Fibroblast of the aortic adventitia (primary cell): ENCODE results near the gene MYO7A. TPM values are rescaled to one million over a fixed set of nuclear protein-coding genes. Genes with fewer than 3 reads are reported as not detected.

Experiments
- DNase-seq: peaks from one replicate; pipeline ENCODE4 v3.0.0-alpha.2; 2010; ENCODE audit warnings: low read depth
- H3K4me3 ChIP-seq: 2 replicates; pipeline ENCODE4 v1.5.1; 2011; ENCODE audit warnings: low read depth, mild to moderate bottlenecking, control low read depth, low read length, moderate library complexity
- total RNA-seq: library from RNA; depleted of rRNA; stranded (reverse); fragments of >200 nt; gene quantifications from 2 replicates; pipeline ENCODE4 v1.2.3, GENCODE V29; 2012; ENCODE audit warnings: low replicate concordance
- TF ChIP-seq, protein P1 (sequence below): IDR thresholded peaks from 2 replicates; pipeline ENCODE4 v1.5.1; 2011; ENCODE audit warnings: mild to moderate bottlenecking, low read length, control low read depth, inconsistent platforms; ENCODE audit not compliant: insufficient read depth

The MYO7A gene
- total RNA-seq, 1 donor = 0.45 TPM

DNA sequence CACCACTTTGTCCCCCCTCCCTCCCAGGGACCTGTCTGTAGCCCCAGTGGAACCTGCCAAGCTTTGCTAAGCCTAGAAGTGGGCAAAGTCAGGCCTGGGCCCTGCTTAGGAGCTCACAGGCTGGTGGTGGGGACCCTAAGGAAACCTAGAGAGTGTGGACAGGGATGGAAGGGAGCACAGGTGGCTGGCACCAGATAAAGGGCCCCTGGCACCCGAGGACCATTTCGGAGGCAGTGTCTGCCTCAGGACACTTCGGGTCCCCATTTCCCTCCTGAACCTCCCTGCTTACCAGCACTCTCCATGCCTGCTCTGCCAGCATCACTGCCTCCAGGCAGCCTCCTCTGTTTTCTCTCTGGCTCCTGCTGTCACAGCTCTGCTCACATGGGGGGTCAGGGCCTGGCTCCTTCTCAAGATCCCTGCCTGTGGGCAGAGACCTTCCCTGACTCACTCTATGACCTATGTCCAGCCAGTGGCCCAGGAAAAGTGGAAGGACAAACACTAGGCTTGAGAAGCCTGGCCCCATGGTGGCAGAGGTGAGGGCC lies 39.0 kb upstream of the MYO7A start:
- DNase-seq = no peak
- H3K4me3 ChIP-seq = no peak overlapping the region

DNA sequence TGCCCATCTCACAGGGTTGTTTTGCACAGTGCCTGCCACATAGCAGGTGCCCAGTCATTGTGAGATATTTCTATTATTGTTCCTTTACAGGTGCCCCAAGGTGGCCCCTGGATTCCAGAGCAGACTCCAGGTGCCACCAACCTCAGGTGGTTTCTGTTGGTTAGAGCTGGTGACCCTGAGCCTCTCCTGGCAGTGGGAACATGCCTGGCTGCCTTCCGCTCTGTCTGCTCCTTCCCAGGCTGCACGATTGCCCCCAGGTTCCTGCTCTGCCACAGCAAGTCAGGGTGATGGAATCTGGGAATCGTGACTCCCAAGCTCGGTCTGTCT lies 38.0 kb upstream of the MYO7A start:
- H3K4me3 ChIP-seq = no peak overlapping the region
- TF ChIP-seq, protein P1, sequence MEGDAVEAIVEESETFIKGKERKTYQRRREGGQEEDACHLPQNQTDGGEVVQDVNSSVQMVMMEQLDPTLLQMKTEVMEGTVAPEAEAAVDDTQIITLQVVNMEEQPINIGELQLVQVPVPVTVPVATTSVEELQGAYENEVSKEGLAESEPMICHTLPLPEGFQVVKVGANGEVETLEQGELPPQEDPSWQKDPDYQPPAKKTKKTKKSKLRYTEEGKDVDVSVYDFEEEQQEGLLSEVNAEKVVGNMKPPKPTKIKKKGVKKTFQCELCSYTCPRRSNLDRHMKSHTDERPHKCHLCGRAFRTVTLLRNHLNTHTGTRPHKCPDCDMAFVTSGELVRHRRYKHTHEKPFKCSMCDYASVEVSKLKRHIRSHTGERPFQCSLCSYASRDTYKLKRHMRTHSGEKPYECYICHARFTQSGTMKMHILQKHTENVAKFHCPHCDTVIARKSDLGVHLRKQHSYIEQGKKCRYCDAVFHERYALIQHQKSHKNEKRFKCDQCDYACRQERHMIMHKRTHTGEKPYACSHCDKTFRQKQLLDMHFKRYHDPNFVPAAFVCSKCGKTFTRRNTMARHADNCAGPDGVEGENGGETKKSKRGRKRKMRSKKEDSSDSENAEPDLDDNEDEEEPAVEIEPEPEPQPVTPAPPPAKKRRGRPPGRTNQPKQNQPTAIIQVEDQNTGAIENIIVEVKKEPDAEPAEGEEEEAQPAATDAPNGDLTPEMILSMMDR = no peak

More for the DNA sequence above, 39.0 kb upstream of the MYO7A start:
- TF ChIP-seq, protein P1 = no peak

DNA sequence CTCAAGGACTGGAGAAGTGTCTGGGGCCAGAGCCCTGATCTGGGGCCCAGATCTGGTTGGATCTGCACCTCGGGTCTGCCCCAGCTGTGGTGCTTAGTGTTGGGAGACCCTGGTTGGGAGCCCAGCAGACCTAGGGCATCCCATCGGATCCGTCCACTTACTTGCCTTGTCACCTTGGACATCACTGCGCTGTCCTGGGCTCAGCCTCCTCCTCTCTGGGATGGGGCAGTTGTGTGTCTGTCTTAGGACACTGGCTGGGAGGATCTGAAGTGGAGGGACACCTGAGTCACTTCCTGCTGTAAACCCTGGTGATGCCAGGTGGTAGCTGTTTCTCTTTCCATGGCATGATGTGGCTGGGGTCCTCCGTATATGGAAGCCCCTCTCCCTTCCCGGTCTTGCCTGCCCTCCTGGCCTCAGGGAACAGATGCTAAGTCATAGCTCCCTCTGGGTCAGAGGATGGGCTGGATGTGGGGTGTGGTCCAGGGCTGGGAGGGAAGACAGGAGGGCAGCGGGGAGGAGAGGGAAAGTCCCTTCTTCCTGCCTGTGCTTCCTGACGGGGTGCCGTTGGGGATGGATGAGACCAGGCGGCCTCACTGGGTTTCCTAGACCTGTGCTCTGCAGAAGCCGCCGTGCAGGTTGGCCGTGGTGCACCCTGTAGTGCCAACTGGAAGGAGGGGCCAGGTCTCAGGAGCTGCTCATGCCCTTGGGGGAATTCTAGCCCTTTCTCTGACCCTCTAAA lies 37.5 kb upstream of the MYO7A start:
- DNase-seq = no peak
- H3K4me3 ChIP-seq = no peak overlapping the region
- TF ChIP-seq, protein P1 = no peak

More for the DNA sequence above, 38.0 kb upstream of the MYO7A start:
- no peak for DNase-seq

DNA sequence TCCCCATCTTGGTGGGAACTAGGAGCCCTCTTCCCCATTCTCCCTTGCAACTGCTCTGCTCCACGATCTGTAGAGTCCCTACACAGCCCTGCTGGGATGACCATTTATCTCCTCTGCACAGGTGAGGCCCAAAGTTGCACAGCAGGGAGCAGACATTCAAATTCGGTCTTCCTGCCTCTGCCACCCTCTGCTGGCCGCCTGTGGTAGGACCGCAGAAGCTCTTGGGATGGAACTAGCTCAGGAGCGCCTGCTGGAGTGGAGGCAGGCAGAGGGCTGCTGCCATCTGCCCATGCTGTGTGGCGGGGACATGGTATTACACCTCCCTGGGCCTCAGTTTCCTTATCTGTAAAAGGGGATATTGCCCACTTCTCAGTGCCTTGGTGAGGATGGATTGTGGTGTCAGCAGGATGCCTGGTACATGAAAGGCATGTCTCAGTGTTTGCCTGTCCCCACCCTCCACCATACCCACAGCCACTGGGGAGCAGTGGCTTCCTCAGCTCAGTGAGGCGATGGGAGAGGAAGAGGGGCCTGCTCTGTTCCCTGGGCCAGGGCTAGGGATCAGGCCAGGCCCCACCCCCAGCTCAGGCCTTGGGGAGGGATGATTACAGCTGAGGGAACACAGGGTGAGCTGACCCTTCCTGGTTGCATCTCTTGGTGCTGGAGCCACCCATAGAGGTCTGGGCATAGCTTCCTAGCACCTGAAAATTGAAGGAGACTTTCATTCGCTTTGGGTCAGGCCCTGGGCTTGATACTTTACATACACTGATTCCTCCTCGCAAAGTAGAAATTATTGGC lies 36.7 kb upstream of the MYO7A start:
- no peak overlapping the region for H3K4me3 ChIP-seq
- peak; percentile 74 for DNase-seq
- TF ChIP-seq, protein P1 = peak; percentile 94

DNA sequence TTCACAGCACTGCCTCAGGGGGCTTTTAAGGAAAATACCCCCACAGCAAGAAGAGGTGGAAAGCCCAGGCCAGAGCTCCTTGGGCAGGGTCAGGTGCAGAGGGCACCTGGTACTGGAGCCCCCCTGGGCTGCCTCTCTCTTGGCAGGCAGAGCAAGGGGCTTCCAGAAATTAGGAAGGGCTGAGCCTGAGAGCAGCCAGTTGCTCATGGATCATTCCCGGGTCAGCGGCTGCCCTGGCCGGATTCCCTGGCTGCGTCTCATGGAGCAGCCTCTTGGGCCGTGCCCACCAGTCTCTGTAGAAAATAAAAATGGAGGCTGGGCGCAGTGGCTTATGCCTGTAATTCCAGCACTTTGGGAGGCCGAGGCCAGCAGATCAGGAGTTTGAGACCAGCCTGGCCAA lies 35.7 kb upstream of the MYO7A start:
- DNase-seq = no peak
- TF ChIP-seq, protein P1 = no peak
- no peak overlapping the region for H3K4me3 ChIP-seq

DNA sequence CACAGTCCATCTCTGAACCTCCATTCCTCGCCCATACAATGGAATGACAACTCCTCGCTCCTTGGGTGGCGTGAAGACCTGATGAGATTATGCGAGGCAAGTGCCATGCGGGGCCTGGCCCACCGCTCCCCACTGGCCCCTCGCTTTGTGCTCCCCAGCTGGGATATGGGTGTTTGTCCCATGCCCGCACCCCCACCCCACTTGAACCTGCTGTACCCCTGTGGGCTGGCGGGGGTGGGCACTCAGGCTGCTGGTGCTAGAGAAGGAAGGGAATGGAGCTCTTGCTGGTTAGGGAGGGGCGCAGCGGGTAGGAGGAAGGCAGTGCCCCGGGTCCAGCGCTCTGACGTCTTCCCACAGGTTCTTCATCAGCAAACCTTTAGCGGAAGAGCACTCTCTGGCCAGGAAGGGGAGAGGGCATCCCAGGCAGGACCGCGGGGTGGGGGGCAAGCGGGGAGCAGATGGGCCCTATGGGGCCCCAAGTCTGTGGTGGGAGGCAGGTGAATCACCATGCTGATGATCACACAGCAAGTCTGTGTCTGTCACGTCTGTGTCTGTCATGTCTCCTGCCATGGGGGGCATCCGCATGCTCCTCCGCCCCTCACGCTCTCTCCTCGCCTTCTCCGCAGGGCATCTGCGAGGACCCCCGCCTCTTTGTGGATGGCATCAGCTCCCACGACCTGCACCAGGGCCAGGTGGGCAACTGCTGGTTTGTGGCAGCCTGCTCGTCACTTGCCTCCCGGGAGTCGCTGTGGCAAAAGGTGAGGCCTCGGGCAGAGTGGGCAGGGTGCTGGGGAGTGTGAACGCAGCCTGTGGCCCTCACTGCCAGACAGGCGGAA lies 34.8 kb upstream of the MYO7A start:
- DNase-seq = no peak
- H3K4me3 ChIP-seq = no peak overlapping the region
- TF ChIP-seq, protein P1 = no peak
